Heart left ventricle (tissue), 16 donors: ENCODE results near the gene DPYSL4. TPM values are rescaled to one million over a fixed set of nuclear protein-coding genes. Genes with fewer than 3 reads are reported as not detected.

ENCODE experiments used
- ATAC-seq, 4 donors: fragments of 200-7000 bp; cut with Tn5 transposase; one replicate each; pipeline ENCODE4 v1.9.1; 2020 to 2022; ENCODE audit warnings: moderate library complexity in 4 of 4, mild to moderate bottlenecking in 3 of 4, moderate number of reproducible peaks in 1 of 4
- DNase-seq, 5 donors: peaks; one replicate each; pipeline ENCODE4 v3.0.0-alpha.2; 2020
- H3K27ac ChIP-seq, 12 donors: fragments of 200-600 bp; sonication (generic) in 4 of 12; one replicate each; pipeline versions ENCODE4 v1.5.0 to v1.8.0; 2016 to 2022; ENCODE audit warnings: mild to moderate bottlenecking in 2 of 12
- H3K27me3 ChIP-seq, 9 donors: fragments of 200-600 bp; sonication (generic) in 2 of 9; one replicate each; pipeline versions ENCODE4 v1.5.1 to v1.8.0; 2016 to 2022; ENCODE audit warnings: mild to moderate bottlenecking in 3 of 9
- H3K36me3 ChIP-seq, 9 donors: fragments of 200-600 bp; sonication (generic) in 2 of 9; one replicate each; pipeline versions ENCODE4 v1.5.0 to v1.8.0; 2018 to 2022; ENCODE audit warnings: mild to moderate bottlenecking in 2 of 9
- H3K4me1 ChIP-seq, 12 donors: fragments of 200-600 bp; sonication (generic) in 4 of 12; one replicate each; pipeline versions ENCODE4 v1.5.0 to v1.8.0; 2016 to 2022; ENCODE audit warnings: mild to moderate bottlenecking in 3 of 12
- H3K4me3 ChIP-seq, 12 donors: fragments of 200-600 bp; sonication (generic) in 4 of 12; one replicate each; pipeline versions ENCODE4 v1.5.0 to v1.8.0; 2017 to 2022; ENCODE audit warnings: mild to moderate bottlenecking in 9 of 12, moderate library complexity in 4 of 12
- H3K9me3 ChIP-seq, 12 donors: fragments of 200-600 bp; sonication (generic) in 4 of 12; one replicate each; pipeline versions ENCODE4 v1.5.0 to v1.8.0; 2016 to 2022; ENCODE audit warnings: mild to moderate bottlenecking in 1 of 12
- POLR2A ChIP-seq, 2 donors: fragments of 450-650 bp; IDR thresholded peaks; one replicate each; pipeline ENCODE4 v1.6.1; 2017; ENCODE audit warnings: antibody characterized with exemption in 2 of 2, mild to moderate bottlenecking in 2 of 2, moderate library complexity in 2 of 2
- WGBS, 4 donors: extraction: QIAGEN DNeasy Blood & Tissue Kit in 2 of 4; methylation state at CpG; one replicate each; pipeline versions ENCODE4 v1.1.5 to v1.1.7; 2013 to 2018; 5-methylcytosine and 5-hydroxymethylcytosine counted together
- intact Hi-C, 10 donors: fragments of 100-400 bp; cut with DNase I; formaldehyde crosslinking; loops; one replicate each; pipeline versions ENCODE4 v1.11.1 to v1.14.2; 2022
- polyA plus RNA-seq, 2 donors: library from polyadenylated mRNA; stranded (reverse); fragments of 200-250 nt; gene quantifications; one replicate each; pipeline ENCODE4 v1.2.3, GENCODE V29; 2013
- total RNA-seq, 9 donors: library from RNA; depleted of rRNA in 2 of 9; stranded (reverse); fragments of >200 nt in 2 of 9; fragmentation: NEBNext Ultra II Directional in 3 of 9; extraction: Animal tissue kit (Norgen Biotek cat#: 25700) in 3 of 9; gene quantifications; one replicate each; pipeline versions ENCODE4 v1.1.0 to v1.2.4, GENCODE V29; 2016 to 2023
- TF ChIP-seq, protein P1 (sequence below), 12 donors: fragments of 200-600 bp; sonication (generic) in 4 of 12; IDR thresholded peaks; one replicate each; pipeline versions ENCODE4 v1.5.0 to v1.8.0; 2018 to 2022; ENCODE audit warnings: antibody characterized with exemption in 12 of 12, mild to moderate bottlenecking in 5 of 12
- donor health status: ischemic (EF 13 %, LVEDD 7.1; RV severe dilation, severe dysfunction).
- donor health status: healthy with polysubstance abuse.
- donor health status: DM: no; HTN: yes; CAD: no.
- donor health status: DM: no; HTN: no; CAD: no.
- donor health status: ischemic (EF 25% LVEDD 6.9; RV normal size, moderate dysfunction).
- donor health status: ischemic (EF 25% LVEDD 5.7; RV mildly dilated, moderate dysfunction).
- donor health status: healthy.
- donor health status: DM: yes; HTN: yes; CAD: no.
- donor health status: ischemic (EF 35%, LVEDD 5.7; RV mildly dilated, moderate dysfunction).
- donor health status: nonischemic (EF 11% LVEDD 7.7; RV severe dilation, severe dysfunction).
- donor health status: DM: yes; HTN: yes; CAD: no.
- donor health status: PGD.
- donor health status: ischemic (EF 29% LVEDD 5.4; RV normal size, mild dysfunction).
- donor health status: nonischemic (EF 23%, LVEDD 6.1; RV moderate dilation, normal function).

Gene DPYSL4
- total and polyA plus RNA-seq, 11 donors: 4.0 to 127 (median 33.1) TPM

DNA sequence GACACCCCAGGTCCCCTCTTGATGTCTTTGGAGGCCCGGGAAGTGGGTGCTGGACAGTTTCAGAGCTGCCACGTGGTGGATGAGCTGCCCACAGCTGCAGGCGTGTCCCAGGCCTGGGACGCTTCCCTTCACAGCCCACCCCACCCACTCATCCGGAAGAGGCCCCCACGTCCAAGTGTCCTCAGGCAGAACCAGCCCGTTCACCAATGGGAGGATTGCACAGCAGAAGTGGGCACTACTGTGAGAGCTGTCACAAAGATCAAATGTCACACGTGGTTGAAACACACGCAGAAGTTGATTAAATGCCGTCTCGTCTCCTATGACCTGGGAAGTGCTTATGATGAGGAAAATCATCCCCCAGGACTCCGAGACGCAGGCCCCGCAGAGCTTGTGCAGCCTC is 68.1 kb downstream of the DPYSL4 start:
- 77 to 92% (median 78%) methylated on average over 9 to 14 of the region's 14 CpGs for WGBS, 4 donors
- Histone ChIP-seq H3K4me3 (no peak overlapping the region), H3K36me3 (no peaks in the 10 kb centered on the region), H3K27me3 (no peaks in the 10 kb centered on the region), H3K9me3 (no peaks in the 10 kb centered on the region), H3K4me1 (no peaks in the 10 kb centered on the region), H3K27ac (no peak overlapping the region)
- intact Hi-C loops: no loop called here
- TF ChIP-seq, protein P1, sequence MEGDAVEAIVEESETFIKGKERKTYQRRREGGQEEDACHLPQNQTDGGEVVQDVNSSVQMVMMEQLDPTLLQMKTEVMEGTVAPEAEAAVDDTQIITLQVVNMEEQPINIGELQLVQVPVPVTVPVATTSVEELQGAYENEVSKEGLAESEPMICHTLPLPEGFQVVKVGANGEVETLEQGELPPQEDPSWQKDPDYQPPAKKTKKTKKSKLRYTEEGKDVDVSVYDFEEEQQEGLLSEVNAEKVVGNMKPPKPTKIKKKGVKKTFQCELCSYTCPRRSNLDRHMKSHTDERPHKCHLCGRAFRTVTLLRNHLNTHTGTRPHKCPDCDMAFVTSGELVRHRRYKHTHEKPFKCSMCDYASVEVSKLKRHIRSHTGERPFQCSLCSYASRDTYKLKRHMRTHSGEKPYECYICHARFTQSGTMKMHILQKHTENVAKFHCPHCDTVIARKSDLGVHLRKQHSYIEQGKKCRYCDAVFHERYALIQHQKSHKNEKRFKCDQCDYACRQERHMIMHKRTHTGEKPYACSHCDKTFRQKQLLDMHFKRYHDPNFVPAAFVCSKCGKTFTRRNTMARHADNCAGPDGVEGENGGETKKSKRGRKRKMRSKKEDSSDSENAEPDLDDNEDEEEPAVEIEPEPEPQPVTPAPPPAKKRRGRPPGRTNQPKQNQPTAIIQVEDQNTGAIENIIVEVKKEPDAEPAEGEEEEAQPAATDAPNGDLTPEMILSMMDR (IDR thresholded peaks at IDR 0.05): no peak
- TF ChIP-seq POLR2A (IDR thresholded peaks at IDR 0.05): no peak
- no peak for DNase-seq
- ATAC-seq: no peak

Other genes with a start within 250 kb of the DPYSL4 start
- gene BNIP3, start 205.0 kb upstream of the DPYSL4 start, total RNA-seq: 100 to 1,000 TPM in 8 of 9 donors, 10 to 100 TPM in 1; 97.1 to 711 (median 130) TPM
- 100 to 1,000 TPM in 1 of 2 donors, 10 to 100 TPM in 1; 48.1 to 119 TPM for gene BNIP3, start 205.0 kb upstream of the DPYSL4 start, polyA plus RNA-seq
- gene JAKMIP3, start 121.0 kb upstream of the DPYSL4 start, total RNA-seq: 1 to 10 TPM in 6 of 9 donors, under 1 TPM in 3; 0.31 to 3.1 (median 1.4) TPM
- 1 to 10 TPM in 1 of 2 donors, under 1 TPM in 1; 0.06 to 1.3 TPM for gene JAKMIP3, start 121.0 kb upstream of the DPYSL4 start, polyA plus RNA-seq
- gene STK32C, start 121.0 kb downstream of the DPYSL4 start, total RNA-seq: 1 to 10 TPM; 3.8 to 9.8 (median 6.2) TPM
- 1 to 10 TPM; 4.7 to 8.2 TPM for gene STK32C, start 121.0 kb downstream of the DPYSL4 start, polyA plus RNA-seq
- 1 to 10 TPM; 2.6 to 8.9 (median 5.0) TPM for gene LRRC27, start 145.2 kb downstream of the DPYSL4 start, total RNA-seq
- gene LRRC27, start 145.2 kb downstream of the DPYSL4 start, polyA plus RNA-seq: 1 to 10 TPM; 5.1 to 7.6 TPM
- gene PWWP2B, start 210.3 kb downstream of the DPYSL4 start, total RNA-seq: 10 to 100 TPM; 10.5 to 23.5 (median 15.3) TPM
- gene PWWP2B, start 210.3 kb downstream of the DPYSL4 start, polyA plus RNA-seq: 10 to 100 TPM; 13.8 to 19.7 TPM